PFSK-1 (cell line): ENCODE results near the gene OR8D4. TPM values are rescaled to one million over a fixed set of nuclear protein-coding genes. Genes with fewer than 3 reads are reported as not detected.

Experiments
- FOXP2 ChIP-seq: optimal IDR thresholded peaks from 2 replicates; pipeline ENCODE3; 2011; ENCODE audit warnings: borderline replicate concordance, control low read depth, inconsistent platforms; ENCODE audit not compliant: insufficient read depth; ENCODE audit errors: extremely low read length, extremely low read depth
- POLR2AphosphoS5 ChIP-seq: IDR thresholded peaks from 2 replicates; pipeline ENCODE4 v1.6.1; 2012; ENCODE audit warnings: low read depth, mild to moderate bottlenecking, control low read depth, low read length, moderate library complexity
- REST ChIP-seq, 2 experiments: IDR thresholded peaks; 2 replicates each; pipeline versions ENCODE4 v1.6.1 to v1.8.0; 2011 to 2012; ENCODE audit warnings: low read depth in 2 of 2, low read length in 2 of 2, control low read depth in 1 of 2, inconsistent platforms in 1 of 2, mild to moderate bottlenecking in 1 of 2, moderate library complexity in 1 of 2; ENCODE audit not compliant: insufficient read depth in 1 of 2
- SIN3A ChIP-seq: IDR thresholded peaks from 2 replicates; pipeline ENCODE4 v1.6.1; 2012; ENCODE audit warnings: mild to moderate bottlenecking, low read length, moderate library complexity, borderline replicate concordance; ENCODE audit not compliant: insufficient read depth
- TAF1 ChIP-seq: IDR thresholded peaks from 2 replicates; pipeline ENCODE4 v1.6.1; 2012; ENCODE audit warnings: low read length, control low read depth, borderline replicate concordance; ENCODE audit not compliant: insufficient read depth
- polyA plus RNA-seq: library from polyadenylated mRNA; unstranded; fragments of >200 nt; gene quantifications from one replicate; pipeline ENCODE4 v1.2.1, GENCODE V29; 2012; ENCODE audit warnings: low read depth, missing spikeins; ENCODE audit not compliant: insufficient read length

OR8D4 gene
- polyA plus RNA-seq = not detected

- TF ChIP-seq POLR2AphosphoS5 (no peak), SIN3A (no peak), TAF1 (no peak), REST (IDR thresholded peaks at IDR 0.05; ENCODE audit: insufficient read depth in 1 of 2, low read depth in 2 of 2, low read length in 2 of 2) (no peak), FOXP2 (no peak)
These were observed at the start of gene OR8D4 for GRCh38 chr11:123901867-123902266. Gene OR8D4, plus strand, starts transcription at chr11:123902167. Its CDS starts 4,265 bp downstream, at chr11:123906432.

GRCh38 chr11:123852321-123852720 lies 49.6 kb upstream of the OR8D4 start:
- TF ChIP-seq POLR2AphosphoS5 = no peak
- no peak for TF ChIP-seq TAF1
- TF ChIP-seq REST (IDR thresholded peaks at IDR 0.05; ENCODE audit: insufficient read depth in 1 of 2, low read depth in 2 of 2, low read length in 2 of 2) = no peak

GRCh38 chr11:123853038-123853437 lies 48.9 kb upstream of the OR8D4 start:
- no peak for TF ChIP-seq TAF1
- no peak for TF ChIP-seq SIN3A
- no peak for TF ChIP-seq POLR2AphosphoS5
- TF ChIP-seq FOXP2 = no peak
- TF ChIP-seq REST (IDR thresholded peaks at IDR 0.05; ENCODE audit: insufficient read depth in 1 of 2, low read depth in 2 of 2, low read length in 2 of 2) = no peak

- TF ChIP-seq REST (IDR thresholded peaks at IDR 0.05; ENCODE audit: insufficient read depth in 1 of 2, low read depth in 2 of 2, low read length in 2 of 2) (no peak), POLR2AphosphoS5 (no peak), SIN3A (no peak), FOXP2 (no peak), TAF1 (no peak)
These were observed 45.5 kb upstream of the OR8D4 start for GRCh38 chr11:123856444-123856843.

- TF ChIP-seq POLR2AphosphoS5 (no peak), SIN3A (no peak), REST (IDR thresholded peaks at IDR 0.05; ENCODE audit: insufficient read depth in 1 of 2, low read depth in 2 of 2, low read length in 2 of 2) (no peak), TAF1 (no peak), FOXP2 (no peak)
These were observed 42.2 kb upstream of the OR8D4 start for GRCh38 chr11:123859731-123860130.
